Measurements from ENCODE around the gene DDX49.
A peak's percentile ranks its signal among the peaks of the same experiment; 100 is the strongest.
"Not testable (repeated sequence)": the region's sequence is repeated elsewhere in the genome, so short reads cannot be mapped to it uniquely, and the experiment has no call there.

The DDX49 gene

GRCh38 chr19:18910801-18911436 is 8.6 kb upstream of the DDX49 start:
- no peak for DNase-seq

GRCh38 chr19:18912933-18913332 is 6.6 kb upstream of the DDX49 start:
- DNase-seq, result no peak

GRCh38 chr19:18913466-18913865 is 6.0 kb upstream of the DDX49 start:
- no peak for DNase-seq

- DNase-seq, result peak; percentile 20
Observed at GRCh38 chr19:18915639-18916038, 3.9 kb upstream of the DDX49 start.

GRCh38 chr19:18917593-18917992 is 1.9 kb upstream of the DDX49 start:
- not testable (repeated sequence) for DNase-seq

- no peak for DNase-seq
Observed at GRCh38 chr19:18919900-18920214, 342 bp downstream of the DDX49 start.

GRCh38 chr19:18920400-18920799 is 885 bp downstream of the DDX49 start:
- DNase-seq, result no peak

- no peak for DNase-seq
Observed at GRCh38 chr19:18921593-18921992, 2.1 kb downstream of the DDX49 start.

GRCh38 chr19:18922228-18922985 is 2.9 kb downstream of the DDX49 start:
- no peak for DNase-seq

GRCh38 chr19:18924684-18925213 is 5.2 kb downstream of the DDX49 start:
- no peak for DNase-seq

GRCh38 chr19:18928018-18928805 is 8.7 kb downstream of the DDX49 start:
- no peak for DNase-seq

GRCh38 chr19:18929311-18929710 is 9.8 kb downstream of the DDX49 start:
- no peak for DNase-seq

GRCh38 chr19:18931316-18932162 is 12.0 kb downstream of the DDX49 start:
- DNase-seq, result no peak

GRCh38 chr19:18932216-18932841 is 12.8 kb downstream of the DDX49 start:
- peak; percentile 37 for DNase-seq

GRCh38 chr19:18933297-18933696 is 13.8 kb downstream of the DDX49 start:
- no peak for DNase-seq

GRCh38 chr19:18939163-18939562 is 19.6 kb downstream of the DDX49 start:
- DNase-seq, result no peak

GRCh38 chr19:18939922-18940768 is 20.6 kb downstream of the DDX49 start:
- DNase-seq, result peak; percentile 64

- peak; percentile 67 for DNase-seq
Observed at GRCh38 chr19:18940769-18941627, 21.5 kb downstream of the DDX49 start, which contains the start of gene HOMER3. TSS of gene HOMER3 (minus strand) at chr19:18941217. CDS start at chr19:18938982, 2,235 bp downstream.

GRCh38 chr19:18941628-18942354 is 22.3 kb downstream of the DDX49 start:
- DNase-seq, result no peak
